LNCaP clone FGC (cell line): ENCODE results near the gene MED28.
"Not testable (repeated sequence)": the region's sequence is repeated elsewhere in the genome, so short reads cannot be mapped to it uniquely, and the experiment has no call there.

Experiments
- DNase-seq: peaks from one replicate; pipeline ENCODE4 v3.0.0-alpha.2; 2011; ENCODE audit warnings: low read depth
- H3K4me3 ChIP-seq: 2 replicates; pipeline ENCODE4 v1.5.1; 2011; ENCODE audit warnings: mild to moderate bottlenecking, low read depth, low read length, control low read depth
- TF ChIP-seq, protein P1 (sequence below): IDR thresholded peaks from 2 replicates; pipeline ENCODE4 v1.5.1; 2012; ENCODE audit warnings: mild to moderate bottlenecking; ENCODE audit not compliant: control insufficient read depth, insufficient read depth; ENCODE audit errors: extremely low read depth

MED28 gene, protein sequence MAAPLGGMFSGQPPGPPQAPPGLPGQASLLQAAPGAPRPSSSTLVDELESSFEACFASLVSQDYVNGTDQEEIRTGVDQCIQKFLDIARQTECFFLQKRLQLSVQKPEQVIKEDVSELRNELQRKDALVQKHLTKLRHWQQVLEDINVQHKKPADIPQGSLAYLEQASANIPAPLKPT

DNA sequence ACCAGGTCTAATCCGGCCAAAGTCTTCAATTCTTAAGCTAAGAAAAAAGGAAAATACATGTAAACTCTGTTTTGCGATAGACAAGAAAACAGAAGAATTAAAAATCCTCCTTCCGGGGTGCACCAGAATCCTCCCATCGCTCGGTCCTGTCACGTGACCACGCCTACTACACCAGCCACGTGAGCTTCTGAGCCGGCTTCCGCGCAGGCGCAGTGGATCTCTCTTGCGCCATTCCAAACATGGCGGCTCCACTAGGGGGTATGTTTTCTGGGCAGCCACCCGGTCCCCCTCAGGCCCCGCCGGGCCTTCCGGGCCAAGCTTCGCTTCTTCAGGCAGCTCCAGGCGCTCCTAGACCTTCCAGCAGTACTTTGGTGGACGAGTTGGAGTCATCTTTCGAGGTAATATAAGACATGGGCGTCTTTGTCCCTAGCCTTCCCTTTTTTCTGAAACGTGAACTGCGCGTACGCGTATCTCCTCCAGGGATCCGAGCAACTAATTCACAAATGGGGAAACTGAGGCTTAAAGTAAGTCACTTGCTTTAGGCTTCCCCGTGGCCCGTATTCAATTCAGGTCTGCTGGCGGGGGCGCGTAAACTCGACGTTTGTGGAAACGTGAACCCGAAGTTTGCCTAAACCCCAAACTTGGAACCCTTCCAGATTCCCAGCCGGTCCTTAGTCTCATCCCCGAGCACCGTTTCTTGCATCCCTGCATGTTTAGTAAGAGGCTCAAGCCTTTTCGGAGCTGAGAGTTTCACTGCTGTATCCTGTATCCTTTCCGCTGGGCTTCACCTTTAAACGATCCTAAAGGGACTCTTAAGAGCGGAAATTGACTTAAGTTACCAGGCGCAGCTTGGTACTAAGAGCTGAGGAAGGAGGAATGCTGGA lies at the start of gene MED28:
MED28 (plus strand) TSS at position 226 of the 884 bp plus-strand sequence; CDS start at position 240, 14 bp downstream.
- peak; percentile 80 for DNase-seq
- TF ChIP-seq, protein P1, sequence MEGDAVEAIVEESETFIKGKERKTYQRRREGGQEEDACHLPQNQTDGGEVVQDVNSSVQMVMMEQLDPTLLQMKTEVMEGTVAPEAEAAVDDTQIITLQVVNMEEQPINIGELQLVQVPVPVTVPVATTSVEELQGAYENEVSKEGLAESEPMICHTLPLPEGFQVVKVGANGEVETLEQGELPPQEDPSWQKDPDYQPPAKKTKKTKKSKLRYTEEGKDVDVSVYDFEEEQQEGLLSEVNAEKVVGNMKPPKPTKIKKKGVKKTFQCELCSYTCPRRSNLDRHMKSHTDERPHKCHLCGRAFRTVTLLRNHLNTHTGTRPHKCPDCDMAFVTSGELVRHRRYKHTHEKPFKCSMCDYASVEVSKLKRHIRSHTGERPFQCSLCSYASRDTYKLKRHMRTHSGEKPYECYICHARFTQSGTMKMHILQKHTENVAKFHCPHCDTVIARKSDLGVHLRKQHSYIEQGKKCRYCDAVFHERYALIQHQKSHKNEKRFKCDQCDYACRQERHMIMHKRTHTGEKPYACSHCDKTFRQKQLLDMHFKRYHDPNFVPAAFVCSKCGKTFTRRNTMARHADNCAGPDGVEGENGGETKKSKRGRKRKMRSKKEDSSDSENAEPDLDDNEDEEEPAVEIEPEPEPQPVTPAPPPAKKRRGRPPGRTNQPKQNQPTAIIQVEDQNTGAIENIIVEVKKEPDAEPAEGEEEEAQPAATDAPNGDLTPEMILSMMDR = no peak

GRCh38 chr4:17565846-17566245 lies 48.6 kb upstream of the MED28 start:
- no peak for DNase-seq
- TF ChIP-seq, protein P1 = no peak
- no peak overlapping the region for H3K4me3 ChIP-seq

More for the DNA sequence above, at the start of gene MED28:
- peak within 1 kb of the TSS; percentile 94 for H3K4me3 ChIP-seq

DNA sequence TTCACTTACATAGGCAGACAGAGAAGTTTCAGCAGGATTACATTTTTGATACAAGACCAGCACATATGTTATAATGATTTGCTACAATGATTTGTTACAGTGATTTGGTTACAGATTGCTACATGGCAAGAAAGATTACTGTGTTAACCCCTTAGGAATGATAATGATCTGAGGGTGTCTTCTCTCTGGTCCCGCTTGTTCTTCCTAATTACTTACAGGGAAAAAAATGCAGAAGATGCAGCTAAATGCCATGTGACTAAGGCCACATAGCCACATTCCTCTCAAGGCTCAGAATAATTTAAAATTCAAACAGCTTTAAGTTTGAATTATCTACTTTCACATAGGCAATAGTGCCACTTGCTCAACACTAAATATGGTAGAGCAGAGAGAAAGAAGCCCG lies 47.2 kb upstream of the MED28 start:
- no peak for DNase-seq
- no peak overlapping the region for H3K4me3 ChIP-seq
- TF ChIP-seq, protein P1 = no peak

GRCh38 chr4:17574206-17574605 lies 40.2 kb upstream of the MED28 start:
- no peak for DNase-seq
- TF ChIP-seq, protein P1 = no peak
- H3K4me3 ChIP-seq = no peak overlapping the region

DNA sequence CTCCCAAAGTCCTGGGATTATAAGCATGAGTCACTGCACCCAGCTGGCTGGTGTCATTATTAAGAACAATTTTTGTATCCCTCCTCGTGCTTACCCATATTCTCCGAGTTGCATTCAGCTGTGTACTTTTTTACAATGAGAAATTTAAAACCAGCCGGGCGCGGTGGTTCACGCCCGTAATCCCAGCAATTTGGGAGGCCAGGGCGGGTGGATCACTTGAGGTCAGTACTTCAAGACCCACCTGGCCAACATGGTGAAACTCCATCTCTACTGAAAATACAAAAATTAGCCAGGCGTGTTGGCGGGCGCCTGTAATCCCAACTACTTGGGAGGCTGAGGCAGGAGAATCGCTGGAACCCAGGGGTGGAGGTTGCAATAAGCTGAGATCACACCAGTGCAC lies 39.3 kb upstream of the MED28 start:
- H3K4me3 ChIP-seq, DNase-seq: not testable (repeated sequence)

DNA sequence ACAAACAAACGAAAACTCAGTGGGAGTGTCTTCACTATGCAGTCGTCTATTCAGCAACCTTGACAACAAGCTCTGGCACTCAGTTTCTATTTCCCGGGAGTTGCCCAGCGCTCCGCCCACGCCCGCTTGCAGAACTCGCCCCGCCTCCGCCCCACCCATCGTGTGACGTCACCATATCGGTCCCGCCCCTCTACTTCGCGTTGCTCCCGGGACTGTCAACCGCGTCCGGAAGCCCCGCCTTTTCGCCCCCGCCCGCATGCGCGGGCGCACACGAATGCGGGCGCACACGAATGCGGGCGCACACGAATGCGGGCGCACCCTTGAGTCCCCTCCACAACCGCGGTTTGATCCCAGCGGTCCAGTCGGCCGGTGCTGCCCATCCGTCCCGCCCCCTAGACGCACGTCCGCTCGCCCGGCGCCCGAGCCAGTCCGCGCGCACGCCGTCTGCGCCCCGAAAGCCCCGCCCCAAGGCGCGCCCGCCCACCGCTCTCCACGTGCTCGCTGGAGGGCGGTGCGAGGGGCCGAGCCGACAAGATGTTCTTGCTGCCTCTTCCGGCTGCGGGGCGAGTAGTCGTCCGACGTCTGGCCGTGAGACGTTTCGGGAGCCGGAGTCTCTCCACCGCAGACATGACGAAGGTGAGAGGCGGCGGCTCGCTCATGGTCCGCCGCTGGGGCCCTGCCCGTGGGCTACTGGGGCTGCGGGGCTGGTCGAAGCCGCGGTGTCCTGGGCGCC lies 37.3 kb upstream of the MED28 start, which contains the start of gene LAP3:
LAP3 (plus strand) TSS at position 267 of the 733 bp plus-strand sequence; CDS start at position 535, 268 bp downstream.
- DNase-seq = peak; percentile 92
- peak within 1 kb of the TSS; percentile 94 for H3K4me3 ChIP-seq
- TF ChIP-seq, protein P1 = no peak
